ENCODE measurements around the gene SNTB2. TPM values are rescaled to one million over a fixed set of nuclear protein-coding genes. Genes with fewer than 3 reads are reported as not detected.

SNTB2 gene
- total and polyA plus RNA-seq, 2 of the 13 experiments (the other 11 are each of a cell fraction or from before 2014, with no cell fraction given), result 11.5 to 19.2 TPM

DNA sequence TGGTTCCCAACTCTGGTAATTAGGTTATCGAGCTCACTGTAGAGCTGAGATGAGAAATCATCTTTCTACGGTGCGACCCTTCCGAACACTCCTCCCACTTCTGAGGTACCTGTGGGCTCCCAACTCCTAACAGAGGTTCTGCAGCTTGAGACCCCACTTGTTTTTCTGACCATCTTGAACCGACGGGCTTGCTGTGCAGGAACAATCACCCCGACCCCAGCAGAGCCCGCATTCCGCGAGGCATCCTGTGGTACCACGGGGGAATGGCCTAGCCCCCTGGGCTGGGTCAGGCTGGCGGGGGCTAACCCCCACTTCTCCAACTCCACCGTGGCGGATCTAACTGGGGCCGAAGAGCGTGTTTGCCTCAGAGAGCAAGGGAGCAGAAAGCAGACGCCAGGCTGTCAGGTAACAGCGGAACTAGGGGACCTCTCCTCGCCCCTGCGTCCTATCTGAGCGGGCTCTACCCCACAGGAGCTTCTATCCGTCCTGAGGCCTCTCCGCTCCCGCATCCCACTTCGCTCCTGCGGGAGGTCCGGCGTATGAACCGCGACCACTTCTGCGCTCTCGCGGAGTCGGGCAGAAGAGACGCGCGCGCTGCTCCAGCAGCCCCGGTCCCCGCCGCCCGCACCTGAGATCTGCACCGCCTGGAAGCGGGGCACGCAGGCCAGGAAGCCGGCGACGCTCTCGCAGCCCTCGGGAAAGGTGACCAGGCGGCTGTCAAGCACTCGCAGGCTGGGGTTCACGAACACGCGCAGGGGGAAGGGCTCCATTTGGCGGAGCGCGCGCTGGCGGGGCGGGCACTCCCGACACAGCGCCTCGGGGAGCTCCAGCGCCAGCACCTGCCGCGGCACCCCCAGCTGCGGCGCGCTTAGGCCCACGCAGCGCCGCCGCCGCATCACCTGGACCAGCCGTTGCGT is 142.7 kb downstream of the SNTB2 start:
- H3K9ac ChIP-seq (ENCODE audit: insufficient read depth, low read depth, low read length), result peak overlapping the region; percentile 88
- CTCF ChIA-PET (ENCODE audit: low intra/inter-chr PET ratio, low total read pairs), result interaction anchor here (1.3 kb wide), 1 partner anchor 10 kb away, joined by 4 read pairs; the partner anchor contains the start of genes COG8 and NIP7
- peak overlapping the region; percentile 87 for H3K27ac ChIP-seq (ENCODE audit: extremely low read length, insufficient read depth, low read length)
- no peak overlapping the region for H2AFZ ChIP-seq (ENCODE audit: low read length)
- peaks cover 14 to 41% of the 10 kb centered on the region in 2 experiments for H3K36me3 ChIP-seq (replicated peaks in 1 of 2; ENCODE audit: control insufficient read depth in 1 of 2, insufficient read depth in 2 of 2, low read length in 2 of 2)
- in situ Hi-C loops (cut with HindIII; ENCODE audit: extremely low pct_ligation_motif_present, low pct_unique_long_range_greater_than_20kb) (no loop called here), intact Hi-C loops (cut with micrococcal nuclease; ENCODE audit: unreplicated experiment) (loop anchor here (1.0 kb wide), 1 partner anchor 10 kb away; the partner anchor contains the start of genes COG8 and NIP7)
- peak overlapping the region; percentile 80 for H3K4me2 ChIP-seq (ENCODE audit: low read depth, low read length)
- no peaks in the 10 kb centered on the region for H3K9me3 ChIP-seq (ENCODE audit: low read length)
- H3K4me1 ChIP-seq (ENCODE audit: insufficient read depth, low read length), result peaks cover 58% of the 10 kb centered on the region
- BruUV-seq (replicated peaks), result no TSS peak
- FAIRE-seq, result no peak
- H4K20me1 ChIP-seq (ENCODE audit: insufficient read depth, low read length), result peaks cover 31% of the 10 kb centered on the region
- peak; percentile 25 for ATAC-seq
- DNase-seq (ENCODE audit: low spot score), result no peak
- H3K4me3 ChIP-seq (replicated peaks in 1 of 3; ENCODE audit: insufficient read depth in 1 of 3, low read depth in 2 of 3, low read length in 3 of 3), result peak overlapping the region; percentile 70 to 88 (median 84)
- 12% methylated on average over 43 of the region's 77 CpGs for WGBS (ENCODE audit: low lambda C conversion rate)
- POLR2A ChIA-PET, result interaction anchor here (0.9 to 5.8 kb wide), 7 partner anchors 10 to 142 kb away, joined by 3 to 52 read pairs (median 5); partner anchors contain the start of genes COG8, NIP7, SNTB2 and TMED6
- peaks cover 63% of the 10 kb centered on the region for H3K79me2 ChIP-seq (ENCODE audit: insufficient read depth, low read length)
- H3K27me3 ChIP-seq (ENCODE audit: control insufficient read depth in 1 of 2, insufficient read depth in 2 of 2, low read length in 2 of 2), result no peaks in the 10 kb centered on the region
- TF ChIP-seq, protein P1, sequence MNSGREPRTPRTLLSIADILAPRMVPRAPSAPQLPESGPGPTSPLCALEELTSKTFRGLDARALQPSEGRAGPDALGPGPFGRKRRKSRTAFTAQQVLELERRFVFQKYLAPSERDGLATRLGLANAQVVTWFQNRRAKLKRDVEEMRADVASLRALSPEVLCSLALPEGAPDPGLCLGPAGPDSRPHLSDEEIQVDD (CRISPR knock-in tag; IDR thresholded peaks at IDR 0.05; ENCODE audit: borderline replicate concordance), result no peak
- TF ChIP-seq ZNF180 (CRISPR knock-in tag; IDR thresholded peaks at IDR 0.05; ENCODE audit: borderline replicate concordance, low read depth) (no peak), ZNF335 (CRISPR knock-in tag; IDR thresholded peaks at IDR 0.05) (no peak), CREBL2 (CRISPR knock-in tag; IDR thresholded peaks at IDR 0.05; ENCODE audit: borderline replicate concordance) (no peak), ATF2 (CRISPR knock-in tag; IDR thresholded peaks at IDR 0.05) (no peak), MAZ (IDR thresholded peaks at IDR 0.05; ENCODE audit: borderline replicate concordance, low read depth, low read length) (no peak), MAZ (CRISPR knock-in tag; IDR thresholded peaks at IDR 0.05; ENCODE audit: low read depth) (no peak), ZNF543 (CRISPR knock-in tag; IDR thresholded peaks at IDR 0.05) (no peak), MXD1 (CRISPR knock-in tag; IDR thresholded peaks at IDR 0.05) (no peak; the same call in 1 of the 2 replicates), ZNF792 (CRISPR knock-in tag; IDR thresholded peaks at IDR 0.05) (no peak; the same call in 1 of the 2 replicates), NR2F2 (IDR thresholded peaks at IDR 0.05; ENCODE audit: borderline replicate concordance, low read depth) (no peak), ZMYM3 (CRISPR knock-in tag; IDR thresholded peaks at IDR 0.05) (0 out of 2 replicates have a peak, but pooled peaks have one; percentile 30), STAT5B (CRISPR knock-in tag; IDR thresholded peaks at IDR 0.05) (no peak), ZC3H4 (CRISPR knock-in tag; IDR thresholded peaks at IDR 0.05; ENCODE audit: borderline replicate concordance) (no peak), HES4 (CRISPR knock-in tag; IDR thresholded peaks at IDR 0.05; ENCODE audit: borderline replicate concordance) (no peak; the same call in 1 of the 2 replicates)
- TF ChIP-seq, protein P2, sequence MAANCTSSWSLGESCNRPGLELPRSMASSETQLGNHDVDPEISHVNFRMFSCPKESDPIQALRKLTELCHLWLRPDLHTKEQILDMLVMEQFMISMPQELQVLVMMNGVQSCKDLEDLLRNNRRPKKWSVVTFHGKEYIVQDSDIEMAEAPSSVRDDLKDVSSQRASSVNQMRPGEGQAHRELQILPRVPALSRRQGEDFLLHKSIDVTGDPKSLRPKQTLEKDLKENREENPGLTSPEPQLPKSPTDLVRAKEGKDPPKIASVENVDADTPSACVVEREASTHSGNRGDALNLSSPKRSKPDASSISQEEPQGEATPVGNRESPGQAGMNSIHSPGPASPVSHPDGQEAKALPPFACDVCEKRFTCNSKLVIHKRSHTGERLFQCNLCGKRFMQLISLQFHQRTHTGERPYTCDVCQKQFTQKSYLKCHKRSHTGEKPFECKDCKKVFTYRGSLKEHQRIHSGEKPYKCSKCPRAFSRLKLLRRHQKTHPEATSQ (CRISPR knock-in tag; IDR thresholded peaks at IDR 0.05; ENCODE audit: borderline replicate concordance), result no peak
- TF ChIP-seq, protein P3, sequence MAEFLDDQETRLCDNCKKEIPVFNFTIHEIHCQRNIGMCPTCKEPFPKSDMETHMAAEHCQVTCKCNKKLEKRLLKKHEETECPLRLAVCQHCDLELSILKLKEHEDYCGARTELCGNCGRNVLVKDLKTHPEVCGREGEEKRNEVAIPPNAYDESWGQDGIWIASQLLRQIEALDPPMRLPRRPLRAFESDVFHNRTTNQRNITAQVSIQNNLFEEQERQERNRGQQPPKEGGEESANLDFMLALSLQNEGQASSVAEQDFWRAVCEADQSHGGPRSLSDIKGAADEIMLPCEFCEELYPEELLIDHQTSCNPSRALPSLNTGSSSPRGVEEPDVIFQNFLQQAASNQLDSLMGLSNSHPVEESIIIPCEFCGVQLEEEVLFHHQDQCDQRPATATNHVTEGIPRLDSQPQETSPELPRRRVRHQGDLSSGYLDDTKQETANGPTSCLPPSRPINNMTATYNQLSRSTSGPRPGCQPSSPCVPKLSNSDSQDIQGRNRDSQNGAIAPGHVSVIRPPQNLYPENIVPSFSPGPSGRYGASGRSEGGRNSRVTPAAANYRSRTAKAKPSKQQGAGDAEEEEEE (CRISPR knock-in tag; IDR thresholded peaks at IDR 0.05; ENCODE audit: borderline replicate concordance), result no peak
